ENCODE measurements around the gene SWAP70.
A peak's percentile ranks its signal among the peaks of the same experiment; 100 is the strongest.

The SWAP70 gene

GRCh38 chr11:9789910-9790309, 126.0 kb downstream of the SWAP70 start:
- Histone ChIP-seq H3K9me3 (ENCODE audit: control insufficient read depth in 5 of 5, low read length in 5 of 5) (no peaks in the 10 kb centered on the region), H3K4me3 (ENCODE audit: low read depth in 1 of 5, low read length in 5 of 5) (no peak overlapping the region), H3K27ac (ENCODE audit: low read depth, low read length) (no peak overlapping the region), H3K27me3 (ENCODE audit: control insufficient read depth in 5 of 5, insufficient read depth in 4 of 5, low read length in 5 of 5) (no peaks in the 10 kb centered on the region), H3K9ac (ENCODE audit: low read length in 5 of 5) (no peak overlapping the region), H3K36me3 (ENCODE audit: control insufficient read depth in 5 of 5, insufficient read depth in 5 of 5, low read length in 5 of 5) (peaks cover 0 to 43% (median 35%) of the 10 kb centered on the region in 5 donors), H3K4me1 (ENCODE audit: control insufficient read depth in 5 of 5, insufficient read depth in 5 of 5, low read length in 5 of 5) (peaks cover 0 to 17% (median 16%) of the 10 kb centered on the region in 5 donors)

DNA sequence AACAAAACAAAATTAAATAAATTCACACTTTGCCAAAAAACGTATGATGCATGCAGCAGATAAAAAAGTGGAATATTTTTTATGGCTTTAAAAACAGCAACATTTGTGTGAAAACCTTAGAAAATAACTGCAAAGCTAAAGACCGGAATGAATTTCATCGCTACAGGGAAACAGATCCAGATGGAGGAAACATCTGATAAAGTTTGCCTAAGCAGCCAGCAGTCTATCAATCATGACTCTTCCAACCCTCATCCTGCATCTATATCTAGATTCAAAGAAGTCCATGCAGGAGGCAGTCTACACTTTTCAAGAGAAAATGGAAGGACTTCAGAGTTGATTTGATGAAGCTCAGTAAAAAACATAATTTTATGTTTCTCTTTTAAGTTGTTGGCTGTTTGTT, 126.8 kb downstream of the SWAP70 start:
- H3K4me1 ChIP-seq (ENCODE audit: control insufficient read depth in 5 of 5, insufficient read depth in 5 of 5, low read length in 5 of 5), result peaks cover 0 to 16% (median 14%) of the 10 kb centered on the region in 5 donors
- H3K36me3 ChIP-seq (ENCODE audit: control insufficient read depth in 5 of 5, insufficient read depth in 5 of 5, low read length in 5 of 5), result peaks cover 3 to 42% (median 32%) of the 10 kb centered on the region in 5 donors
- H3K27ac ChIP-seq (ENCODE audit: low read depth, low read length), result no peak overlapping the region
- H3K4me3 ChIP-seq (ENCODE audit: low read depth in 1 of 5, low read length in 5 of 5), result no peak overlapping the region
- no peaks in the 10 kb centered on the region for H3K27me3 ChIP-seq (ENCODE audit: control insufficient read depth in 5 of 5, insufficient read depth in 4 of 5, low read length in 5 of 5)
- no peak overlapping the region for H3K9ac ChIP-seq (ENCODE audit: low read length in 5 of 5)
- no peaks in the 10 kb centered on the region for H3K9me3 ChIP-seq (ENCODE audit: control insufficient read depth in 5 of 5, low read length in 5 of 5)

DNA sequence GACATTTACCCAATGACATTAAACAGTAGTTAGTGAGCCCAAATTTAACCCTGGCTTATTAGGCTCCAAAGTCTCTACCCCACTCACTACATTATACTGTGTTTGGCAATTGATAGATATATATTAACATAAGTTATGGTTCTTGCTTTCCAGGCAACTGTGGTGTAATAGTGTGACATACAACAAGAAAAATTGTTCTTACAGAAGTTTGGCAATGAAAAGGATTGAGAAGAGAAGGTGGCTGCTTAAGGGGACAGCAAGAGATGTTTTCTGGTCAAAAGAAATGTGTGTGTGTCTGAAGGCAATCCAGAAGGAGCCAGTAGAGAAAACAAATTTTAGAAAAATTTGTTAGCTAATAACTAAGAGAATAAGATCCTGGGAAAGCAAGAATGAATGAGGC, 132.4 kb downstream of the SWAP70 start:
- H3K9ac ChIP-seq (ENCODE audit: low read length in 5 of 5), result no peak overlapping the region
- no peak overlapping the region for H3K4me3 ChIP-seq (ENCODE audit: low read depth in 1 of 5, low read length in 5 of 5)
- peaks cover 0 to 16% (median 12%) of the 10 kb centered on the region in 5 donors for H3K4me1 ChIP-seq (ENCODE audit: control insufficient read depth in 5 of 5, insufficient read depth in 5 of 5, low read length in 5 of 5)
- peaks cover 4 to 16% (median 6%) of the 10 kb centered on the region in 5 donors for H3K36me3 ChIP-seq (ENCODE audit: control insufficient read depth in 5 of 5, insufficient read depth in 5 of 5, low read length in 5 of 5)
- peak overlapping the region; percentile 31 for H3K27ac ChIP-seq (ENCODE audit: low read depth, low read length)
- H3K27me3 ChIP-seq (ENCODE audit: control insufficient read depth in 5 of 5, insufficient read depth in 4 of 5, low read length in 5 of 5), result no peaks in the 10 kb centered on the region
- H3K9me3 ChIP-seq (ENCODE audit: control insufficient read depth in 5 of 5, low read length in 5 of 5), result no peaks in the 10 kb centered on the region

GRCh38 chr11:9796854-9797253, 133.0 kb downstream of the SWAP70 start:
- Histone ChIP-seq H3K9ac (ENCODE audit: low read length in 5 of 5) (no peak overlapping the region), H3K9me3 (ENCODE audit: control insufficient read depth in 5 of 5, low read length in 5 of 5) (no peaks in the 10 kb centered on the region), H3K27ac (ENCODE audit: low read depth, low read length) (peak overlapping the region; percentile 31), H3K4me3 (ENCODE audit: low read depth in 1 of 5, low read length in 5 of 5) (no peak overlapping the region), H3K4me1 (ENCODE audit: control insufficient read depth in 5 of 5, insufficient read depth in 5 of 5, low read length in 5 of 5) (peaks cover 3 to 17% (median 8%) of the 10 kb centered on the region in 5 donors), H3K27me3 (ENCODE audit: control insufficient read depth in 5 of 5, insufficient read depth in 4 of 5, low read length in 5 of 5) (no peaks in the 10 kb centered on the region), H3K36me3 (ENCODE audit: control insufficient read depth in 5 of 5, insufficient read depth in 5 of 5, low read length in 5 of 5) (peaks cover 4 to 16% (median 6%) of the 10 kb centered on the region in 5 donors)

- no peak overlapping the region for H3K9ac ChIP-seq (ENCODE audit: low read length in 5 of 5)
- no peak overlapping the region for H3K4me3 ChIP-seq (ENCODE audit: low read depth in 1 of 5, low read length in 5 of 5)
- no peaks in the 10 kb centered on the region for H3K27me3 ChIP-seq (ENCODE audit: control insufficient read depth in 5 of 5, insufficient read depth in 4 of 5, low read length in 5 of 5)
- no peaks in the 10 kb centered on the region for H3K9me3 ChIP-seq (ENCODE audit: control insufficient read depth in 5 of 5, low read length in 5 of 5)
- H3K4me1 ChIP-seq (ENCODE audit: control insufficient read depth in 5 of 5, insufficient read depth in 5 of 5, low read length in 5 of 5), result peaks cover 3 to 19% (median 10%) of the 10 kb centered on the region in 5 donors
- peak overlapping the region; percentile 31 for H3K27ac ChIP-seq (ENCODE audit: low read depth, low read length)
- H3K36me3 ChIP-seq (ENCODE audit: control insufficient read depth in 5 of 5, insufficient read depth in 5 of 5, low read length in 5 of 5), result peaks cover 4 to 16% (median 6%) of the 10 kb centered on the region in 5 donors
These were observed 133.4 kb downstream of the SWAP70 start for GRCh38 chr11:9797300-9797699.

- Histone ChIP-seq H3K4me1 (ENCODE audit: control insufficient read depth in 5 of 5, insufficient read depth in 5 of 5, low read length in 5 of 5) (peaks cover 3 to 32% (median 17%) of the 10 kb centered on the region in 5 donors), H3K27me3 (ENCODE audit: control insufficient read depth in 5 of 5, insufficient read depth in 4 of 5, low read length in 5 of 5) (no peaks in the 10 kb centered on the region), H3K36me3 (ENCODE audit: control insufficient read depth in 5 of 5, insufficient read depth in 5 of 5, low read length in 5 of 5) (peaks cover 1 to 12% (median 5%) of the 10 kb centered on the region in 5 donors), H3K4me3 (ENCODE audit: low read depth in 1 of 5, low read length in 5 of 5) (no peak overlapping the region), H3K9ac (ENCODE audit: low read length in 5 of 5) (no peak overlapping the region), H3K27ac (ENCODE audit: low read depth, low read length) (no peak overlapping the region), H3K9me3 (ENCODE audit: control insufficient read depth in 5 of 5, low read length in 5 of 5) (no peaks in the 10 kb centered on the region)
These were observed 136.0 kb downstream of the SWAP70 start for GRCh38 chr11:9799886-9800285.

DNA sequence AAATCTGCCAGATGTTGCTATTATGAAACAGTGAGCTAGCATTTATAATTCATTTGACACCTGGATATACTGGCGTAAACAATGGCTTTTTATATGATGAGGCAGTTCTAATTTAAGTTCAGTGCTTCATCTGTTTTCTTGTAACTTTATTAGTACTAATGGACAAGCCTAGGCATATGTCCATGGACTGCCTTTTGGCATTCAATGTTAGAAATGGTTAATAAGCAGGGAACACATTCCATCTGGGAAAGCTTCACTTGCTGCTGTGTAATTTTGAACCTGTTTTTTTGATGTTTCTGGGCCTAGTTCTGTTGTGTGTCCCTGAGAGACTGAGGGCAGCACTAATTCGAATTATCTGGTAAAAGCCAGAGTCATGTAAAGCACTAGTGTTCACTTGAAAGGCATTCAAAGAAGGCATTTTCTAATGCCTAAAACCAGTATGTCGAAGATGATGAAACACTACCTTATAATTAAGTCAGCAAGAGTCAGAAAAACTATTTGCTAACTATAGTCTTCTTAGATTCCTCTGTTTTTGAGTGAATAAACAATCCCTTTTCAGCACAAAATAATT, 138.5 kb downstream of the SWAP70 start:
- Histone ChIP-seq H3K9ac (ENCODE audit: low read length in 5 of 5) (peak overlapping the region in 1 of 5 donors; percentile 15), H3K27me3 (ENCODE audit: control insufficient read depth in 5 of 5, insufficient read depth in 4 of 5, low read length in 5 of 5) (no peaks in the 10 kb centered on the region), H3K4me3 (ENCODE audit: low read depth in 1 of 5, low read length in 5 of 5) (no peak overlapping the region), H3K36me3 (ENCODE audit: control insufficient read depth in 5 of 5, insufficient read depth in 5 of 5, low read length in 5 of 5) (peaks cover 8 to 29% (median 11%) of the 10 kb centered on the region in 5 donors), H3K27ac (ENCODE audit: low read depth, low read length) (peak overlapping the region; percentile 69), H3K9me3 (ENCODE audit: control insufficient read depth in 5 of 5, low read length in 5 of 5) (peaks cover 0 to 2% (median 0%) of the 10 kb centered on the region in 5 donors), H3K4me1 (ENCODE audit: control insufficient read depth in 5 of 5, insufficient read depth in 5 of 5, low read length in 5 of 5) (peaks cover 0 to 24% (median 16%) of the 10 kb centered on the region in 5 donors)

Measured in subcutaneous abdominal adipose tissue (tissue), 5 donors.